A549 (cell line): Measurements from ENCODE around the gene SPIRE2.
"Not testable (repeated sequence)": the region's sequence is repeated elsewhere in the genome, so short reads cannot be mapped to it uniquely, and the experiment has no call there.

ENCODE experiments used
- CEBPB ChIP-seq, 2 experiments: fragments of >200 bp in 1 of 2; sonication (Bioruptor Twin) in 1 of 2; formaldehyde crosslinking in 1 of 2; IDR thresholded peaks; 2 replicates each; pipeline ENCODE4 v1.6.1; 2012 to 2016
- ELK1 ChIP-seq: fragments of 150-350 bp; IDR thresholded peaks from 2 replicates; pipeline ENCODE4 v1.6.1; 2014; ENCODE audit warnings: low read depth, mild to moderate bottlenecking, low read length
- RNF2 ChIP-seq: fragments of 200-600 bp; sonication (generic); IDR thresholded peaks from 2 replicates; pipeline ENCODE4 v1.6.1; 2016; ENCODE audit warnings: low read depth, mild to moderate bottlenecking, antibody characterized with exemption, moderate library complexity, borderline replicate concordance
- SMC3 ChIP-seq: fragments of >200 bp; sonication (Bioruptor Twin); formaldehyde crosslinking; IDR thresholded peaks from 3 replicates; pipeline ENCODE4 v1.6.1; 2018; ENCODE audit warnings: inconsistent platforms
- TF ChIP-seq, protein P1 (sequence below): fragments of >200 bp; sonication (Bioruptor Twin); formaldehyde crosslinking; IDR thresholded peaks from 3 replicates; pipeline ENCODE4 v1.5.1; 2016

DNA sequence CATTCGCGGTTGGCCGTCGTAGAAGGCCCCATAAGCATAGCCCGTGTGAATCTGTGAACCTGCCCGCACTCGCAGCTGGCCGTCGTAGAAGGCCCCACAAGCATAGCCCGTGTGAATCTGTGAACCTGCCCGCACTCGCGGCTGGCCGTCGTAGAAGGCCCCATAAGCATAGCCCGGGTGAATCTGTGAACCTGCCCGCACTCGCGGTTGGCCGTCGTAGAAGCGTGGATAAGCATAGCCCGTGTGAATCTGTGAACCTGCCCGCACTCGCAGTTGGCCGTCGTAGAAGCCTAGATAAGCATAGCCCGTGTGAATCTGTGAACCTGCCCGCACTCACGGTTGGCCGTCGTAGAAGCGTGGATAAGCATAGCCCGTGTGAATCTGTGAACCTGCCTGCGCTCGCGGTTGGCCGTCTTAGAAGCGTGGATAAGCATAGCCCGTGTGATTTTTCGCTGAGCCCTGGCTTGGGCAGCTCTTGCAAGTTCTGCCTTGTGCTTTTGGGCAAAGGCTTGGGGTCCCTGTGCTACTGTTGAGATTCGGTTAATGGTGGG, 6.6 kb downstream of the SPIRE2 start:
- TF ChIP-seq, protein P1, sequence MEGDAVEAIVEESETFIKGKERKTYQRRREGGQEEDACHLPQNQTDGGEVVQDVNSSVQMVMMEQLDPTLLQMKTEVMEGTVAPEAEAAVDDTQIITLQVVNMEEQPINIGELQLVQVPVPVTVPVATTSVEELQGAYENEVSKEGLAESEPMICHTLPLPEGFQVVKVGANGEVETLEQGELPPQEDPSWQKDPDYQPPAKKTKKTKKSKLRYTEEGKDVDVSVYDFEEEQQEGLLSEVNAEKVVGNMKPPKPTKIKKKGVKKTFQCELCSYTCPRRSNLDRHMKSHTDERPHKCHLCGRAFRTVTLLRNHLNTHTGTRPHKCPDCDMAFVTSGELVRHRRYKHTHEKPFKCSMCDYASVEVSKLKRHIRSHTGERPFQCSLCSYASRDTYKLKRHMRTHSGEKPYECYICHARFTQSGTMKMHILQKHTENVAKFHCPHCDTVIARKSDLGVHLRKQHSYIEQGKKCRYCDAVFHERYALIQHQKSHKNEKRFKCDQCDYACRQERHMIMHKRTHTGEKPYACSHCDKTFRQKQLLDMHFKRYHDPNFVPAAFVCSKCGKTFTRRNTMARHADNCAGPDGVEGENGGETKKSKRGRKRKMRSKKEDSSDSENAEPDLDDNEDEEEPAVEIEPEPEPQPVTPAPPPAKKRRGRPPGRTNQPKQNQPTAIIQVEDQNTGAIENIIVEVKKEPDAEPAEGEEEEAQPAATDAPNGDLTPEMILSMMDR, result not testable (repeated sequence)
- TF ChIP-seq CEBPB (IDR thresholded peaks at IDR 0.05); RNF2; ELK1; SMC3: not testable (repeated sequence)
